Measurements from ENCODE around the gene CDC27.

The CDC27 gene

GRCh38 chr17:47197821-47198220 is 8.7 kb upstream of the CDC27 start:
- Mint-ChIP-seq H3K27me3 (ENCODE audit: low read depth) (peaks cover 5% of the 10 kb centered on the region), H3K27ac (peak overlapping the region; percentile 22 to 64 (median 39)), H3K9me3 (peaks cover 7% of the 10 kb centered on the region), H3K4me3 (no peak overlapping the region), H3K36me3 (ENCODE audit: low read depth) (no peaks in the 10 kb centered on the region), H3K4me1 (peaks cover 28% of the 10 kb centered on the region)
- TF ChIP-seq, protein P1, sequence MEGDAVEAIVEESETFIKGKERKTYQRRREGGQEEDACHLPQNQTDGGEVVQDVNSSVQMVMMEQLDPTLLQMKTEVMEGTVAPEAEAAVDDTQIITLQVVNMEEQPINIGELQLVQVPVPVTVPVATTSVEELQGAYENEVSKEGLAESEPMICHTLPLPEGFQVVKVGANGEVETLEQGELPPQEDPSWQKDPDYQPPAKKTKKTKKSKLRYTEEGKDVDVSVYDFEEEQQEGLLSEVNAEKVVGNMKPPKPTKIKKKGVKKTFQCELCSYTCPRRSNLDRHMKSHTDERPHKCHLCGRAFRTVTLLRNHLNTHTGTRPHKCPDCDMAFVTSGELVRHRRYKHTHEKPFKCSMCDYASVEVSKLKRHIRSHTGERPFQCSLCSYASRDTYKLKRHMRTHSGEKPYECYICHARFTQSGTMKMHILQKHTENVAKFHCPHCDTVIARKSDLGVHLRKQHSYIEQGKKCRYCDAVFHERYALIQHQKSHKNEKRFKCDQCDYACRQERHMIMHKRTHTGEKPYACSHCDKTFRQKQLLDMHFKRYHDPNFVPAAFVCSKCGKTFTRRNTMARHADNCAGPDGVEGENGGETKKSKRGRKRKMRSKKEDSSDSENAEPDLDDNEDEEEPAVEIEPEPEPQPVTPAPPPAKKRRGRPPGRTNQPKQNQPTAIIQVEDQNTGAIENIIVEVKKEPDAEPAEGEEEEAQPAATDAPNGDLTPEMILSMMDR (IDR thresholded peaks at IDR 0.05; ENCODE audit: unreplicated experiment in 3 of 3): no peak

- peak overlapping the region in 1 of 3 experiments; percentile 5 for H3K27ac Mint-ChIP-seq
- no peak overlapping the region for H3K4me3 Mint-ChIP-seq
- peaks cover 7% of the 10 kb centered on the region for H3K9me3 Mint-ChIP-seq
- peaks cover 36% of the 10 kb centered on the region for H3K4me1 Mint-ChIP-seq
- H3K36me3 Mint-ChIP-seq (ENCODE audit: low read depth): no peaks in the 10 kb centered on the region
- no peaks in the 10 kb centered on the region for H3K27me3 Mint-ChIP-seq (ENCODE audit: low read depth)
- TF ChIP-seq, protein P1 (IDR thresholded peaks at IDR 0.05; ENCODE audit: unreplicated experiment in 3 of 3): no peak
These were observed 4.9 kb upstream of the CDC27 start for GRCh38 chr17:47193931-47194511.

GRCh38 chr17:47192554-47192953 is 3.5 kb upstream of the CDC27 start:
- no peaks in the 10 kb centered on the region for H3K27me3 Mint-ChIP-seq (ENCODE audit: low read depth)
- H3K9me3 Mint-ChIP-seq: peaks cover 7% of the 10 kb centered on the region
- H3K36me3 Mint-ChIP-seq (ENCODE audit: low read depth): no peaks in the 10 kb centered on the region
- peak overlapping the region in 1 of 3 experiments; percentile 10 for H3K4me3 Mint-ChIP-seq
- TF ChIP-seq, protein P1 (IDR thresholded peaks at IDR 0.05; ENCODE audit: unreplicated experiment in 3 of 3): no peak
- peak overlapping the region in 1 of 3 experiments; percentile 17 for H3K27ac Mint-ChIP-seq
- peaks cover 36% of the 10 kb centered on the region for H3K4me1 Mint-ChIP-seq

- TF ChIP-seq, protein P1 (IDR thresholded peaks at IDR 0.05; ENCODE audit: unreplicated experiment in 3 of 3): no peak
- peak overlapping the region in 1 of 3 experiments; percentile 32 for H3K4me3 Mint-ChIP-seq
- peak overlapping the region in 1 of 3 experiments; percentile 99 for H3K27ac Mint-ChIP-seq
- no peaks in the 10 kb centered on the region for H3K27me3 Mint-ChIP-seq (ENCODE audit: low read depth)
- H3K9me3 Mint-ChIP-seq: peaks cover 6% of the 10 kb centered on the region
- H3K4me1 Mint-ChIP-seq: peaks cover 45% of the 10 kb centered on the region
- peaks cover 4% of the 10 kb centered on the region for H3K36me3 Mint-ChIP-seq (ENCODE audit: low read depth)
These were observed 1.7 kb upstream of the CDC27 start for GRCh38 chr17:47190770-47191169.

GRCh38 chr17:47190243-47190642 is 1.1 kb upstream of the CDC27 start:
- peaks cover 3% of the 10 kb centered on the region for H3K9me3 Mint-ChIP-seq
- no peaks in the 10 kb centered on the region for H3K27me3 Mint-ChIP-seq (ENCODE audit: low read depth)
- peaks cover 4% of the 10 kb centered on the region for H3K36me3 Mint-ChIP-seq (ENCODE audit: low read depth)
- peak overlapping the region; percentile 98 to 99 (median 99) for H3K4me3 Mint-ChIP-seq
- TF ChIP-seq, protein P1 (IDR thresholded peaks at IDR 0.05; ENCODE audit: unreplicated experiment in 3 of 3): no peak
- H3K4me1 Mint-ChIP-seq: peaks cover 45% of the 10 kb centered on the region
- H3K27ac Mint-ChIP-seq: peak overlapping the region in 2 of 3 experiments; percentile 97 to 99

GRCh38 chr17:47189732-47190237 is 690 bp upstream of the CDC27 start:
- TF ChIP-seq, protein P1 (IDR thresholded peaks at IDR 0.05; ENCODE audit: unreplicated experiment in 3 of 3): no peak
- H3K4me1 Mint-ChIP-seq: peaks cover 46% of the 10 kb centered on the region
- no peaks in the 10 kb centered on the region for H3K27me3 Mint-ChIP-seq (ENCODE audit: low read depth)
- H3K9me3 Mint-ChIP-seq: peaks cover 3% of the 10 kb centered on the region
- peak overlapping the region; percentile 98 to 99 (median 99) for H3K4me3 Mint-ChIP-seq
- H3K27ac Mint-ChIP-seq: peak overlapping the region; percentile 97 to 99 (median 99)
- H3K36me3 Mint-ChIP-seq (ENCODE audit: low read depth): peaks cover 4% of the 10 kb centered on the region
